Measurements from ENCODE around the gene NEURL1B. TPM values are rescaled to one million over a fixed set of nuclear protein-coding genes. Genes with fewer than 3 reads are reported as not detected.
A peak's percentile ranks its signal among the peaks of the same experiment; 100 is the strongest.

The NEURL1B gene
- total and polyA plus RNA-seq, 2 donors = 4.7 to 5.3 TPM

- Histone ChIP-seq H3K36me3 (ENCODE audit: control insufficient read depth in 2 of 2, insufficient read depth in 2 of 2, low read length in 1 of 2) (no peaks in the 10 kb centered on the region), H3K27ac (ENCODE audit: low read depth in 1 of 2, low read length in 1 of 2) (no peak overlapping the region), H3K4me3 (ENCODE audit: low read length in 2 of 2) (no peak overlapping the region), H3K4me1 (ENCODE audit: control insufficient read depth in 2 of 2, insufficient read depth in 2 of 2, low read length in 2 of 2) (peaks cover 9 to 32% of the 10 kb centered on the region in 2 donors), H3K27me3 (ENCODE audit: control insufficient read depth in 2 of 2, insufficient read depth in 1 of 2, low read length in 1 of 2) (peaks cover 0 to 19% of the 10 kb centered on the region in 2 donors), H3K9me3 (ENCODE audit: control insufficient read depth in 2 of 2, insufficient read depth in 1 of 2, low read length in 1 of 2) (no peaks in the 10 kb centered on the region)
- WGBS = 94% methylated on average over 20 of the region's 20 CpGs
- no peak for DNase-seq (ENCODE audit: low read depth in 6 of 9, low spot score in 9 of 9)
These were observed 55.2 kb downstream of the NEURL1B start for GRCh38 chr5:172696171-172696849.

DNA sequence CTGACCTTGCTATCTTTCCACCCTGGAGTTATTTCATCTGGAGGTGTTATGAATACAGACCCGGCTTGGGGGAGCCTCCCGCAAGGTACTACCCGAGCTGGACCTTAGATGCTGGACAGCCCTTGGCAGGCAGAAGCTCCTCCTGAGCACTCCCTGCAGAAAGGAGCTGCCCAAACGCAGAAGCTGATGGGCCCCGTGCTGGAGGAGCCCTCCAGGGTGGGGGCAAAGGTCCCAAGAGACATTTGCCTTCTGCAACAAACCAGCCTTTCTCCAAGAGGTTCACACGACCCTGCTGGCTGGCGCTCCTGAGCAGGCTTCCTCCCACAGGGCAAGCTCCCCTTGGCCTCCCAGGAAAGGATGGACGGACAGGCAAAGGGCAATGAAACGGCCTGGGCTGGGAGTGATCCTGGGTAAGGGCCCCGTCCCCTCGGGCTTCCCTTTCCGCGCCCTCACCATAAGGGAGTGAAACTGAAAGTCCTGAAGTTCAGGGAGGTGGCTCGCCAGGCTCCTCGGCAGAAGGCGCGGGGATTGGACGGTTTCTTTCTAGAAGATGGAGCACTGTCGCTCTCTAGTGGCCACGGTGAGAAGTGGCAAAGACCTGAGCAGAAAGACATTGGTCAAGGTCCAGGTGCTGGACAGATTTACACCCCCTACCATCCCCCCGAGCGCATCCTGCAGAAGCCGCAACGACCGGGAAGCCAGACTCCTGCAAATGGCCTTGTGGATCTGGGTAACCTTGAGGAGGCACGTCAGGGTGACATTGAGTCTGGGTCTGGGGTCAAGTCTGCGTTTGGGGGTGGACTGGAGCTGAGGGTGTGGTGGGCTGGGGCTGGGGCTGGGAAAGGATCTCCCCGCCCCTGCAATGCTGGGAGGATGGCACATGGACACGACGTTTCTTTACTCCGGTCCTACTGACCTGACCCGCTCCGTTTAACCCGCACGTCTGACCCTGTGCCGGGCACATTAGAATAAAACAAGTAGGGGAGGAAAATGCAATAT, 56.4 kb downstream of the NEURL1B start:
- 25% methylated on average over 36 of the region's 36 CpGs for WGBS
- Histone ChIP-seq H3K27ac (ENCODE audit: low read depth in 1 of 2, low read length in 1 of 2) (peak overlapping the region; percentile 6 to 51), H3K4me1 (ENCODE audit: control insufficient read depth in 2 of 2, insufficient read depth in 2 of 2, low read length in 2 of 2) (peaks cover 9 to 38% of the 10 kb centered on the region in 2 donors)

DNA sequence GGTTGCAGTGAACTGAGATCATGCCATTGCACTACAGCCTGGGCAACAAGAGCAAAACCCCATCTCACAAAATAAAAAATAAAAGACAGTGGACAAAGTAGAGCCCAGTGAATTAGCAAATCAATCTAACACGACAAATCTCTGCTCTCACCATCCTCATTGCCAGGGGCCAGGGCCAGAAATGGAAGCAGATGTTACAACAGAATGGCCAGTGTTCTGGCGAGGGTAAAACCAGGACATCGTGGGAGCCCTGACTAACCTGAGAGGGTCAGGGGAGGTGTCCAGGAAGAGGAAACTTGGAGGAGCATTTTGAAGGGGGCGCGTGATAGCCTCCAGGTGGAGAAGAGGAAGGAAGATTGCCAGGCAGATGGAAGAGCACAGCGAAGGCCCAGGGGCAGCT, 58.4 kb downstream of the NEURL1B start:
- 88% methylated on average over 6 of the region's 6 CpGs for WGBS
- H3K4me3 ChIP-seq (ENCODE audit: low read length in 2 of 2) = no peak overlapping the region
- DNase-seq (ENCODE audit: low read depth in 6 of 9, low spot score in 9 of 9) = no peak
- H3K27ac ChIP-seq (ENCODE audit: low read depth in 1 of 2, low read length in 1 of 2) = no peak overlapping the region
- H3K4me1 ChIP-seq (ENCODE audit: control insufficient read depth in 2 of 2, insufficient read depth in 2 of 2, low read length in 2 of 2) = peaks cover 9 to 38% of the 10 kb centered on the region in 2 donors
- no peaks in the 10 kb centered on the region for H3K36me3 ChIP-seq (ENCODE audit: control insufficient read depth in 2 of 2, insufficient read depth in 2 of 2, low read length in 1 of 2)
- H3K9me3 ChIP-seq (ENCODE audit: control insufficient read depth in 2 of 2, insufficient read depth in 1 of 2, low read length in 1 of 2) = no peaks in the 10 kb centered on the region
- H3K27me3 ChIP-seq (ENCODE audit: control insufficient read depth in 2 of 2, insufficient read depth in 1 of 2, low read length in 1 of 2) = peaks cover 0 to 33% of the 10 kb centered on the region in 2 donors

More for the DNA sequence above, 56.4 kb downstream of the NEURL1B start:
- DNase-seq (ENCODE audit: low read depth in 6 of 9, low spot score in 9 of 9) = peak; percentile 71 to 92 (median 84)
- Histone ChIP-seq H3K36me3 (ENCODE audit: control insufficient read depth in 2 of 2, insufficient read depth in 2 of 2, low read length in 1 of 2) (no peaks in the 10 kb centered on the region), H3K27me3 (ENCODE audit: control insufficient read depth in 2 of 2, insufficient read depth in 1 of 2, low read length in 1 of 2) (peaks cover 0 to 29% of the 10 kb centered on the region in 2 donors), H3K9me3 (ENCODE audit: control insufficient read depth in 2 of 2, insufficient read depth in 1 of 2, low read length in 1 of 2) (no peaks in the 10 kb centered on the region), H3K4me3 (ENCODE audit: low read length in 2 of 2) (peak overlapping the region; percentile 54 to 73)

GRCh38 chr5:172699999-172700364, 58.9 kb downstream of the NEURL1B start:
- no peak overlapping the region for H3K27ac ChIP-seq (ENCODE audit: low read depth in 1 of 2, low read length in 1 of 2)
- peaks cover 0 to 33% of the 10 kb centered on the region in 2 donors for H3K27me3 ChIP-seq (ENCODE audit: control insufficient read depth in 2 of 2, insufficient read depth in 1 of 2, low read length in 1 of 2)
- 89% methylated on average over 6 of the region's 6 CpGs for WGBS
- H3K4me1 ChIP-seq (ENCODE audit: control insufficient read depth in 2 of 2, insufficient read depth in 2 of 2, low read length in 2 of 2) = peaks cover 9 to 37% of the 10 kb centered on the region in 2 donors
- no peaks in the 10 kb centered on the region for H3K9me3 ChIP-seq (ENCODE audit: control insufficient read depth in 2 of 2, insufficient read depth in 1 of 2, low read length in 1 of 2)
- no peak for DNase-seq (ENCODE audit: low read depth in 6 of 9, low spot score in 9 of 9)
- H3K36me3 ChIP-seq (ENCODE audit: control insufficient read depth in 2 of 2, insufficient read depth in 2 of 2, low read length in 1 of 2) = no peaks in the 10 kb centered on the region
- H3K4me3 ChIP-seq (ENCODE audit: low read length in 2 of 2) = no peak overlapping the region

GRCh38 chr5:172700365-172701290, 59.6 kb downstream of the NEURL1B start:
- H3K27ac ChIP-seq (ENCODE audit: low read depth in 1 of 2, low read length in 1 of 2) = no peak overlapping the region
- no peaks in the 10 kb centered on the region for H3K36me3 ChIP-seq (ENCODE audit: control insufficient read depth in 2 of 2, insufficient read depth in 2 of 2, low read length in 1 of 2)
- H3K4me3 ChIP-seq (ENCODE audit: low read length in 2 of 2) = no peak overlapping the region

DNA sequence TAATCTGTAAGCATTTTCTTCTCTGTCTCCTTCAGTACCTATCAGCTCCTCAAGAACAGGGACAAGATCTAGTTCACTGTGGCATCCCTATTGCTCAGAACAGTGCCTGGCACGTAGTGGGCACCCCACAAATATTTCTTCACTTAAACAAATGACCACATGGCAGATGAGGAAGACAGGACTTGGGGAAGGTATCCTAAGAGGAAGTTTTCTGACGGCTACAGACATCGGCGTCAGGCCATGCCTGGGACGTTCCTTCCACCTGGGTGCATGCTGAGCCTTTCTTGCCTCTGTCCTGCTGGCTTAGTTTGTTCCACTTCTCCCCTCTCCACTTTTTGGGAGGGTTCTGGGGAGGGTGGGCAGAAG, 60.2 kb downstream of the NEURL1B start:
- Histone ChIP-seq H3K4me3 (ENCODE audit: low read length in 2 of 2) (no peak overlapping the region), H3K27me3 (ENCODE audit: control insufficient read depth in 2 of 2, insufficient read depth in 1 of 2, low read length in 1 of 2) (peaks cover 0 to 37% of the 10 kb centered on the region in 2 donors), H3K27ac (ENCODE audit: low read depth in 1 of 2, low read length in 1 of 2) (no peak overlapping the region), H3K9me3 (ENCODE audit: control insufficient read depth in 2 of 2, insufficient read depth in 1 of 2, low read length in 1 of 2) (no peaks in the 10 kb centered on the region), H3K4me1 (ENCODE audit: control insufficient read depth in 2 of 2, insufficient read depth in 2 of 2, low read length in 2 of 2) (peaks cover 9 to 29% of the 10 kb centered on the region in 2 donors), H3K36me3 (ENCODE audit: control insufficient read depth in 2 of 2, insufficient read depth in 2 of 2, low read length in 1 of 2) (no peaks in the 10 kb centered on the region)
- no peak for DNase-seq (ENCODE audit: low read depth in 6 of 9, low spot score in 9 of 9)
- WGBS = 8% methylated on average over 5 of the region's 5 CpGs

More at GRCh38 chr5:172700365-172701290, 59.6 kb downstream of the NEURL1B start:
- WGBS = 85% methylated on average over 22 of the region's 22 CpGs
- peak in 1 of 9 donors; percentile 59 for DNase-seq (ENCODE audit: low read depth in 6 of 9, low spot score in 9 of 9)
- Histone ChIP-seq H3K9me3 (ENCODE audit: control insufficient read depth in 2 of 2, insufficient read depth in 1 of 2, low read length in 1 of 2) (no peaks in the 10 kb centered on the region), H3K4me1 (ENCODE audit: control insufficient read depth in 2 of 2, insufficient read depth in 2 of 2, low read length in 2 of 2) (peaks cover 9 to 31% of the 10 kb centered on the region in 2 donors), H3K27me3 (ENCODE audit: control insufficient read depth in 2 of 2, insufficient read depth in 1 of 2, low read length in 1 of 2) (peaks cover 0 to 33% of the 10 kb centered on the region in 2 donors)

DNA sequence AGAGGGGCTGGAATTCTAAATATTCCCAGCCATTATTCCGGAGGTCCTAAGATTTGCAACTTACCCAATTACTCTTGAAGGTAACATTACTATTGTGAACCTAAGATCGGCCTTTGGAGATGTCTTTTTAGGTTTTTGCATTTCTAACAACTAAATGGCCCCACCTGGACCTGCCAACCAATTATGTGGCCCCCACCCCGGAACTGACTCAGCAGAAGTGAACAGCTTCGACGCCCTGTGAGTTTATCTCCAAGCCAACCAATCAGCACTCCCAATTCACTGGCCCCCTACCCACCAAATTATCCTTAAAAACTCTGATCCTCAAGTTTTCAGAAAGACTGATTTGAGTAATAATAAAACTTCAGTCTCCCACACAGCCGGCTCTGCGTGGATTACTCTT, 62.9 kb downstream of the NEURL1B start:
- Histone ChIP-seq H3K27me3 (ENCODE audit: control insufficient read depth in 2 of 2, insufficient read depth in 1 of 2, low read length in 1 of 2) (peaks cover 0 to 46% of the 10 kb centered on the region in 2 donors), H3K27ac (ENCODE audit: low read depth in 1 of 2, low read length in 1 of 2) (no peak overlapping the region), H3K4me3 (ENCODE audit: low read length in 2 of 2) (no peak overlapping the region), H3K4me1 (ENCODE audit: control insufficient read depth in 2 of 2, insufficient read depth in 2 of 2, low read length in 2 of 2) (peaks cover 0 to 20% of the 10 kb centered on the region in 2 donors), H3K9me3 (ENCODE audit: control insufficient read depth in 2 of 2, insufficient read depth in 1 of 2, low read length in 1 of 2) (no peaks in the 10 kb centered on the region), H3K36me3 (ENCODE audit: control insufficient read depth in 2 of 2, insufficient read depth in 2 of 2, low read length in 1 of 2) (no peaks in the 10 kb centered on the region)
- DNase-seq (ENCODE audit: low read depth in 6 of 9, low spot score in 9 of 9) = no peak
- WGBS = 96% methylated on average over 7 of the region's 7 CpGs

DNA sequence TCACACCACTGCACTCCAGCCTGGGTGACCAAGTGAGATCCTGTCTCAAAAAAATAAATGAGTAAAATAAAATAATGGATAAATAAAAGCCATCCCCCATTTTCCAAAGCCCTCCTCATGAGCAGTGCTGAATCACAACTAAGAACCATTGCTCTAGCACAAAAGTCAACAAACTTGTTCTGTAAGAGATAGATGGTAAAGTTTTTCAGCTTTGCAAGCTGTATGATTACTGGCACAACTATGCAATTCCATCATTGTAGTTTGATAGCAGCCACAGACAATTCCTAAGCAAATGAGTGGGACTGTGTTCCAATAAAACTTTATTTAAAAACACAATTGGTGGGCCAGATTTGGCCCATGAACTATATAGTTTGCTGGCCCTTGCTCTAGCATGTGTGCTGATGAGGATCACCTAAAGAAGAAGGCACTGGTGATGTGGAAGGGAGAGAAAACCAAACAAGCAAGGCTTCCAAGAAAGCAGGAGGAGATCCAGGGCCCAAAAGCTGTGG, 64.6 kb downstream of the NEURL1B start:
- no peak overlapping the region for H3K4me3 ChIP-seq (ENCODE audit: low read length in 2 of 2)
- peaks cover 0 to 36% of the 10 kb centered on the region in 2 donors for H3K27me3 ChIP-seq (ENCODE audit: control insufficient read depth in 2 of 2, insufficient read depth in 1 of 2, low read length in 1 of 2)
- no peak for DNase-seq (ENCODE audit: low read depth in 6 of 9, low spot score in 9 of 9)
- no peaks in the 10 kb centered on the region for H3K9me3 ChIP-seq (ENCODE audit: control insufficient read depth in 2 of 2, insufficient read depth in 1 of 2, low read length in 1 of 2)
- no peak overlapping the region for H3K27ac ChIP-seq (ENCODE audit: low read depth in 1 of 2, low read length in 1 of 2)
- H3K4me1 ChIP-seq (ENCODE audit: control insufficient read depth in 2 of 2, insufficient read depth in 2 of 2, low read length in 2 of 2) = peaks cover 0 to 13% of the 10 kb centered on the region in 2 donors
- no peaks in the 10 kb centered on the region for H3K36me3 ChIP-seq (ENCODE audit: control insufficient read depth in 2 of 2, insufficient read depth in 2 of 2, low read length in 1 of 2)
